ENCODE results near the gene GPAM. TPM values are rescaled to one million over a fixed set of nuclear protein-coding genes. Genes with fewer than 3 reads are reported as not detected.

Gene GPAM
- total RNA-seq, 1 donor from 2014 or later, result 9.4 TPM

- no peaks in the 10 kb centered on the region for H3K36me3 ChIP-seq (ENCODE audit: control insufficient read depth, insufficient read depth, low read length)
- H3K4me3 ChIP-seq (ENCODE audit: low read depth, low read length), result peak overlapping the region; percentile 72
- no peak for DNase-seq (ENCODE audit: low read depth)
- no peak for TF ChIP-seq CTCF (IDR thresholded peaks at IDR 0.05; ENCODE audit: insufficient read depth, low read length, poor library complexity, severe bottlenecking)
- H3K27me3 ChIP-seq (ENCODE audit: control insufficient read depth, insufficient read depth, low read length), result no peaks in the 10 kb centered on the region
These were observed 447 bp upstream of the GPAM start for GRCh38 chr10:112184052-112184371.

GRCh38 chr10:112182784-112183328, 709 bp downstream of the GPAM start:
- Histone ChIP-seq H3K36me3 (ENCODE audit: control insufficient read depth, insufficient read depth, low read length) (no peaks in the 10 kb centered on the region), H3K27me3 (ENCODE audit: control insufficient read depth, insufficient read depth, low read length) (no peaks in the 10 kb centered on the region), H3K4me3 (ENCODE audit: low read depth, low read length) (peak overlapping the region; percentile 72)
- TF ChIP-seq CTCF (IDR thresholded peaks at IDR 0.05; ENCODE audit: insufficient read depth, low read length, poor library complexity, severe bottlenecking), result no peak
- DNase-seq (ENCODE audit: low read depth), result no peak

GRCh38 chr10:112177247-112177646, 6.3 kb downstream of the GPAM start:
- TF ChIP-seq CTCF (IDR thresholded peaks at IDR 0.05; ENCODE audit: insufficient read depth, low read length, poor library complexity, severe bottlenecking), result no peak
- Histone ChIP-seq H3K27me3 (ENCODE audit: control insufficient read depth, insufficient read depth, low read length) (no peaks in the 10 kb centered on the region), H3K4me3 (ENCODE audit: low read depth, low read length) (no peak overlapping the region), H3K36me3 (ENCODE audit: control insufficient read depth, insufficient read depth, low read length) (no peaks in the 10 kb centered on the region)
- DNase-seq (ENCODE audit: low read depth), result no peak

GRCh38 chr10:112176543-112176942, 7.0 kb downstream of the GPAM start:
- H3K27me3 ChIP-seq (ENCODE audit: control insufficient read depth, insufficient read depth, low read length), result no peaks in the 10 kb centered on the region
- TF ChIP-seq CTCF (IDR thresholded peaks at IDR 0.05; ENCODE audit: insufficient read depth, low read length, poor library complexity, severe bottlenecking), result no peak
- no peaks in the 10 kb centered on the region for H3K36me3 ChIP-seq (ENCODE audit: control insufficient read depth, insufficient read depth, low read length)
- DNase-seq (ENCODE audit: low read depth), result no peak
- no peak overlapping the region for H3K4me3 ChIP-seq (ENCODE audit: low read depth, low read length)

GRCh38 chr10:112175409-112175808, 8.2 kb downstream of the GPAM start:
- H3K27me3 ChIP-seq (ENCODE audit: control insufficient read depth, insufficient read depth, low read length), result no peaks in the 10 kb centered on the region
- no peak for TF ChIP-seq CTCF (IDR thresholded peaks at IDR 0.05; ENCODE audit: insufficient read depth, low read length, poor library complexity, severe bottlenecking)
- no peak overlapping the region for H3K4me3 ChIP-seq (ENCODE audit: low read depth, low read length)
- no peaks in the 10 kb centered on the region for H3K36me3 ChIP-seq (ENCODE audit: control insufficient read depth, insufficient read depth, low read length)
- no peak for DNase-seq (ENCODE audit: low read depth)

GRCh38 chr10:112173206-112173605, 10.4 kb downstream of the GPAM start:
- no peak for TF ChIP-seq CTCF (IDR thresholded peaks at IDR 0.05; ENCODE audit: insufficient read depth, low read length, poor library complexity, severe bottlenecking)
- no peak for DNase-seq (ENCODE audit: low read depth)
- H3K27me3 ChIP-seq (ENCODE audit: control insufficient read depth, insufficient read depth, low read length), result no peaks in the 10 kb centered on the region
- no peak overlapping the region for H3K4me3 ChIP-seq (ENCODE audit: low read depth, low read length)
- H3K36me3 ChIP-seq (ENCODE audit: control insufficient read depth, insufficient read depth, low read length), result no peaks in the 10 kb centered on the region

All from kidney epithelial cell (primary cell).